ENCODE data around the gene SPDEF. TPM values are rescaled to one million over a fixed set of nuclear protein-coding genes. Genes with fewer than 3 reads are reported as not detected.

The SPDEF gene
- not detected in 2 replicates for total RNA-seq

GRCh38 chr6:34556031-34556471 is at the start of gene SPDEF:
TSS of gene SPDEF (minus strand) at chr6:34556329. CDS start at chr6:34544455, 11,874 bp downstream.

Other genes with a start within 250 kb of the SPDEF start
- gene NUDT3, start 163.7 kb downstream of the SPDEF start, total RNA-seq: 16.7 TPM in 2 replicates
- 2,025 and 2,137 TPM in 2 replicates for gene RPS10, start 130.3 kb downstream of the SPDEF start, total RNA-seq
- not detected in 2 replicates for gene PACSIN1, start 90.3 kb downstream of the SPDEF start, total RNA-seq
- gene ILRUN, start 140.4 kb upstream of the SPDEF start, total RNA-seq: 32.9 and 36.9 TPM in 2 replicates
- gene SNRPC, start 201.2 kb upstream of the SPDEF start, total RNA-seq: 66.8 and 77.6 TPM in 2 replicates
- 4.7 and 5.8 TPM in 2 replicates for gene BLTP3A, start 235.8 kb upstream of the SPDEF start, total RNA-seq

Data from cardiac ventricle fibroblast (primary cell).